NT2/D1 (cell line): ENCODE results near the gene RAX.

Experiments
- SUZ12 ChIP-seq: IDR thresholded peaks from 2 replicates; pipeline ENCODE4 v1.6.1; 2011; ENCODE audit not compliant: insufficient read length, insufficient read depth; ENCODE audit errors: extremely low read depth
- YY1 ChIP-seq: IDR thresholded peaks from 2 replicates; pipeline ENCODE4 v1.6.1; 2011; ENCODE audit not compliant: insufficient read length, insufficient read depth
- ZNF274 ChIP-seq: IDR thresholded peaks from 2 replicates; pipeline ENCODE4 v1.6.1; 2011; ENCODE audit warnings: mild to moderate bottlenecking, low read depth, low read length

GRCh38 chr18:59278793-59279192, 5.5 kb upstream of the RAX start:
- TF ChIP-seq SUZ12 (no peak), YY1 (no peak), ZNF274 (no peak)
